Omental fat pad (tissue), 4 donors: ENCODE measurements around the gene INTS1. TPM values are rescaled to one million over a fixed set of nuclear protein-coding genes. Genes with fewer than 3 reads are reported as not detected.
"Not testable (repeated sequence)": the region's sequence is repeated elsewhere in the genome, so short reads cannot be mapped to it uniquely, and the experiment has no call there.

Experiments
- ATAC-seq: fragments of 150-250 bp; one replicate; pipeline ENCODE4 v1.9.1; 2016; ENCODE audit warnings: mild to moderate bottlenecking, moderate library complexity; ENCODE audit not compliant: low FRiP score
- DNase-seq: peaks from one replicate; pipeline ENCODE4 v3.0.0-alpha.2; 2019; ENCODE audit warnings: low spot score
- total RNA-seq, 4 donors: library from RNA; depleted of rRNA; stranded (reverse); fragments of >200 nt; gene quantifications; one replicate each; pipeline ENCODE4 v1.1.0, GENCODE V29; 2016
- TF ChIP-seq, protein P1 (sequence below), 3 donors: fragments of 450-650 bp; IDR thresholded peaks; one replicate each; pipeline ENCODE4 v1.5.1; 2016 to 2017; ENCODE audit warnings: antibody characterized with exemption in 3 of 3, mild to moderate bottlenecking in 3 of 3, moderate library complexity in 2 of 3

Gene INTS1
- total RNA-seq, 4 donors from 2014 or later, result 22.4 to 39.4 (median 32.0) TPM

DNA sequence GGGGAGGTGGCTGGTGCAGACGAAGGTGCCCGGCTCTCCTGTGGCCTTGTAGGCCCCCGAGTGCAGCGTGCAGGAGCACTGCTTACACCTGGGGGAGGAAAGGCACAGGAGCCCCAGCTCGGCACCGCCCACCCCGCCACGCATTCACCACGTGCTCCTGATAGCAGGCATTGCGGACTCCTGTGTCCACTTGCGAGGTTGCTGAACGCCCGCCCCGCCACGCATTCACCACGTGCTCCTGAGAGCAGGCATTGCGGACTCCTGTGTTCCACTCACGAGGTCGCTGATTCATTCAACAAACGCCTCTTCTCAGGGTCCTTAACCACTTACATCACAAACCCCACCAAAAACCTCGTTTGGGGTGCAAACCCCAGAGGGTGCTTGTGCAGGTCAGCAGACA is 58.8 kb downstream of the INTS1 start:
- no peak for ATAC-seq
- TF ChIP-seq, protein P1, sequence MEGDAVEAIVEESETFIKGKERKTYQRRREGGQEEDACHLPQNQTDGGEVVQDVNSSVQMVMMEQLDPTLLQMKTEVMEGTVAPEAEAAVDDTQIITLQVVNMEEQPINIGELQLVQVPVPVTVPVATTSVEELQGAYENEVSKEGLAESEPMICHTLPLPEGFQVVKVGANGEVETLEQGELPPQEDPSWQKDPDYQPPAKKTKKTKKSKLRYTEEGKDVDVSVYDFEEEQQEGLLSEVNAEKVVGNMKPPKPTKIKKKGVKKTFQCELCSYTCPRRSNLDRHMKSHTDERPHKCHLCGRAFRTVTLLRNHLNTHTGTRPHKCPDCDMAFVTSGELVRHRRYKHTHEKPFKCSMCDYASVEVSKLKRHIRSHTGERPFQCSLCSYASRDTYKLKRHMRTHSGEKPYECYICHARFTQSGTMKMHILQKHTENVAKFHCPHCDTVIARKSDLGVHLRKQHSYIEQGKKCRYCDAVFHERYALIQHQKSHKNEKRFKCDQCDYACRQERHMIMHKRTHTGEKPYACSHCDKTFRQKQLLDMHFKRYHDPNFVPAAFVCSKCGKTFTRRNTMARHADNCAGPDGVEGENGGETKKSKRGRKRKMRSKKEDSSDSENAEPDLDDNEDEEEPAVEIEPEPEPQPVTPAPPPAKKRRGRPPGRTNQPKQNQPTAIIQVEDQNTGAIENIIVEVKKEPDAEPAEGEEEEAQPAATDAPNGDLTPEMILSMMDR (IDR thresholded peaks at IDR 0.05), result no peak
- DNase-seq, result no peak

DNA sequence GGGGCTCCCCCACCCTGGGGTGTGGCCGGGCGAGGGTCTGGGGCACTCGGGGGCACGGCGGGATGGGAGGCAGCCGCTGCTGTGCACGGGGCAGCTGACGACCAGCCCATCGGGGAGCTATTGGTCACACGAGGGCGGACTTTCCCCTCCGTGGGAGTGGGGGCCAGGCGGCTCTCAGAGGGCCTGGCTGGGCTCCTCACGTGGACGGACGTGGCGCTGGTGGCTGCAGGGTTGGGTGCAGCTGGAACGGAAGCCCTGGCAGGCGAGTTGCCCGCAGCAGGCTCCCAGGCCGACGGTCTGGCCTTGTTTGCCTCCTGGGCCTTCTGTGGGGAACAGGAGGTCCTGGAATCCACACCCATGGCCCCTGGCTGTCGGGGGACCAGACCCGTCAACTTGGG is 59.3 kb downstream of the INTS1 start:
- ATAC-seq (no peak), DNase-seq (no peak)
- TF ChIP-seq, protein P1 (IDR thresholded peaks at IDR 0.05), result no peak

DNA sequence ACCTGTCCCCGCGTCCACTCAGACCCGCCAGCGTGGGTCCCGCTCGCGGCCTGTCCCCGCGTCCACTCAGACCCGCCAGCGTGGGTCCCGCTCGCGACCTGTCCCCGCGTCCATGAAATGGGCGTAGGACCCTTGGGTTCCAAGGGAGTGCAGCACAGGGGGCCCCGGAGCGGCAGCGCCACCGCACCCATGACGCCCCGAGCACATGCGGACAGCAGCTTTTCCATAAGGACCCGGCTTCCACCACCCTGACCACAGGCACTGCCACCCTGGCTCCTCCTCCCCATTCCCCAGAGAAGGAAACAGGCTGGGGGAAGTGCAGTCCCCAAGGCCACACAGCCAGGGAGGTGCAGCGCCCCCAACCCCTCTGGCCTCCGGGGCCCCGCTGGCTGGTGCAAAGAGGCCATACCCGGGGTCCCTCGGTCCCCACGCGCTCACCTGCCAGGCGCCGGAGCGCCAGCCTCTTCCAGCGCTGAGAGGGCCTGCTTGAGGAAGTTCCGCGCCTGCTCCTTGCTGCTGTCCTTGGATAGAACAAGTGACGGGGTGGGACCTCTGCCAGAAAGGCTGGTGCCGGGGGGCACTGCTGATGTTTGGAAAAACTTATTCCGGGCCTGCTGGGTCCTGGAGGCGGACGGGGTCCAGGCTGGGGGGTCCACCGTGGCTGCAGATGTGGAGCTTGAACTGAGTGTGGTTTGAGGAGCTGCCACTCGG is 59.8 kb downstream of the INTS1 start:
- DNase-seq (no peak), ATAC-seq (no peak)
- TF ChIP-seq, protein P1 (IDR thresholded peaks at IDR 0.05), result no peak

DNA sequence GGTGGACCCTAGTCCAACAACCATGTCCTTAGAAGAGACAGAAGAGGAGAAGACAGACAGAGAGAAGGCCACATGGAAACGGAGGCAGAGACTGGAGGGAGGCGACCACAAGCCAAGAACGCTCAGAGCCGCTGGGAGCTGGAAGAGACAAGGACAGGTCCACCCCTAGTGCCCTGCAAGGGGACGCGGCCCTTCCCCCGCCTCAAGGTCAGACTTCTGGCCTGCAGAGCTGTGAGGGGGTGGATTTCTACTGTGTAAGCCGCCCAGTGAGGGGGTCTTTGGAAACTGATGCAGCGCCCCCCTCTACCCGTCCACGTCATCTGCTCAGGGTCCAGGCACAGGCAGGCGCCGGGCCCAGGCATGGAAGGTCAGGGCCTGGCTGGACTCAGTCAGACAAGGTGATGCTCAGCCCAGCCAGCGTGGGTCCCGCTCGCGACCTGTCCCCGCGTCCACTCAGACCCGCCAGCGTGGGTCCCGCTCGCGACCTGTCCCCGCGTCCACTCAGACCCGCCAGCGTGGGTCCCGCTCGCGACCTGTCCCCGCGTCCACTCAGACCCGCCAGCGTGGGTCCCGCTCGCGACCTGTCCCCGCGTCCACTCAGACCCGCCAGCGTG is 60.5 kb downstream of the INTS1 start:
- not testable (repeated sequence) for ATAC-seq, DNase-seq

DNA sequence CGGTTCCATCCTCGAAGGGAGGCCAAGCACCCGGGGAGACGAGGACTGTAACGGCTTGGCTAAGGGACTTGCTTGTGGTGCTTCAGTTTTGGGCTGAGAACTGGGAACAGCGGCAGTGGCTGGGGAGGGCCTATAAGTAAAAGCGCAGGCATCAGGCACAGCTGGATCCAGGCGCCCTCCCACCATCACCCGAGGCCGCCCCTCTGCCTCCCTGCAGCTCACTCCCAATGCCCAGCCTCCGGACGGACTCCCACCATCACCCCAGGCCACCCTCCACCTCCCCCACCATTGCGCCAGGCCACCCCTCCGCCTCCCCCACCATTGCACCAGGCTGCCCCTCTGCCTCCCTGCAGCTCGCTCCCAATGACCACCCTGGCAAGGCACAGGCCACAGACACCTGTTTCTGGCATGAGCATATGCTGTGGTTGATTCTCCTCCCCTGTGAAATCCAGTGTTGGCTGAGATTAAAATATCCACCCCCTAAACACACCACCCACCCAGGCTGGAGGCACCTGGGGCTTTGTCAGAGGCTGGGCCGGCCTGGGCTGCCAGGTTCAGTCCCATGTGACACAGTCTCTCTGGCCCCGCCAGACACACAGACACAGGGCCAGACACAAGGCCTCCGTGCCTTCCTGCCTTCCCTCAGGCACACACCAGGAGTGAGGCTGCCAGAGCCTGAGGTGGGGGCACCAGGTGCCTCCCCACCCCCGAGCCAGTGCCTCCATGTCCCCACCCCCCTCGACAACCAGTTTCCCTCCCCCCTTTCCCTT is 61.6 kb downstream of the INTS1 start:
- TF ChIP-seq, protein P1 (IDR thresholded peaks at IDR 0.05), result no peak
- ATAC-seq (no peak), DNase-seq (no peak)

DNA sequence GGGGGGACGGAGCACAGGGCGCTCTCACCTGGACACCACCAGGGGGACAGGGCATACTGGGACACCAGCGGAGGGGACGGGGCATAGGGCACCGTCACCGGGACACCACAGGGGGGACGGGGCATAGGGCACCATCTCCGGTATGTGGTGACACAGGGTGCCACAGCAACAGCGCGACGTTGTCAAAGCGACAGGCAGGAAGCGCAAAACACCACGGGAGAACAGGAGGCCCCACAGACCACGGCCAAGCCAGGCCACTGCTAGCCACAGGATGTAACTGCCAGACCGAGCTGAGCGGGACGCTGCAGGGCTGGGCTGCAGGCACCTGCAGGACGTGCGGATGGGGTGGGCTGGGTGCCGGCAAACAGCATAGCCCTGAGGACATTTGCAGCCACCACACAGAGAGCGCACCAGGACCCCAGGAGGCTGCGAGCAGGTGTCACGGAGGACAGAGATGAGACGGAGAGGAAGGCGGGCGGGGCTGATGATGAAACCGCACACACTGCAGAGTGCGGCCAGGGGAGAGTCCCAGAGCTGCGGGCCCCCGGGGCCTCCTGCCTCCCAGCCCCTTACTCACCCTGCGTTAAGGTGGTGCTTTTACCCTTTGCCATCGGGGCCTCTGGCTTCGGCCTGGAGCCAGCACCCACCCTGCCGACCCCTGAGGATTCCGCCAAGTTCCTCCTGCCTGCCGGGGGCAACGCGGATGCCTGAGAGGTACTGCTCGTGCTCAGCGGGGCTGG is 62.4 kb downstream of the INTS1 start:
- TF ChIP-seq, protein P1 (IDR thresholded peaks at IDR 0.05), result no peak
- DNase-seq (no peak), ATAC-seq (no peak)

DNA sequence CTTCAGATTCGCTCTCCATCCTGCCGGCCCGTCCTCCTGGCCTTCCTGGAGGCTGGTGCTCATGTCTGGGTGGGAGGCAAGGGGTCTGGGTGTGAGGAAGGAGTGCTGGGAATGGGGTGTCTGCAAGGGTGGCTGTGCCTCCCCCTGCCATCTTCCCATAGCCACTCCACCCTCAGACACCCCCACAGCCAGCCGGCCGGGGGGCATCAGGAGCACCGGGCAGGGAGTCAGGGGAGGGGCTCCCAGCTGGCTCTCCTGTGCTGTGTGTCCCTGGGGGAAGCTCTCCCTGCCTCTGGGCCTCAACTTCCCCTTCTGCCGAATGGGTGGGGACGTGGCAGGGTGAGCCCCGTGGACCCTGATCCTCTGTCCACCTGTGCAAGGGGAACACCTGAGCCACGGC is 63.6 kb downstream of the INTS1 start:
- ATAC-seq (no peak), DNase-seq (no peak)
- TF ChIP-seq, protein P1 (IDR thresholded peaks at IDR 0.05), result no peak
